Colonic mucosa (tissue), 4 donors: ENCODE measurements around the gene ABCB8. TPM values are rescaled to one million over a fixed set of nuclear protein-coding genes. Genes with fewer than 3 reads are reported as not detected.
A peak's percentile ranks its signal among the peaks of the same experiment; 100 is the strongest.

Source experiments
- DNase-seq: peaks from one replicate; pipeline ENCODE4 v3.0.0-alpha.2; 2020
- H3K27ac ChIP-seq: fragments of 200-600 bp; one replicate; pipeline ENCODE4 v1.8.0; 2021
- H3K27me3 ChIP-seq: fragments of 200-600 bp; one replicate; pipeline ENCODE4 v1.8.0; 2021
- H3K36me3 ChIP-seq: fragments of 200-600 bp; one replicate; pipeline ENCODE4 v1.8.0; 2021
- H3K4me1 ChIP-seq: fragments of 200-600 bp; one replicate; pipeline ENCODE4 v1.8.0; 2021; ENCODE audit warnings: mild to moderate bottlenecking
- H3K4me3 ChIP-seq: fragments of 200-600 bp; one replicate; pipeline ENCODE4 v1.8.0; 2021
- H3K9ac ChIP-seq, 2 donors: one replicate each; pipeline ENCODE4 v1.7.0; 2013; ENCODE audit warnings: control low read depth in 2 of 2, low read depth in 2 of 2, low read length in 2 of 2
- H3K9me3 ChIP-seq: fragments of 200-600 bp; one replicate; pipeline ENCODE4 v1.8.0; 2021
- intact Hi-C: fragments of 100-400 bp; cut with DNase I; formaldehyde crosslinking; loops from one replicate; pipeline ENCODE4 v1.14.1; 2022
- total RNA-seq, 2 donors: library from RNA; stranded (reverse); fragmentation: NEBNext Ultra II Directional in 1 of 2; extraction: Animal tissue kit (Norgen Biotek cat#: 25700) in 1 of 2; gene quantifications; one replicate each; pipeline ENCODE4 v1.2.1, GENCODE V29; 2021
- TF ChIP-seq, protein P1 (sequence below): fragments of 200-600 bp; IDR thresholded peaks from one replicate; pipeline ENCODE4 v1.8.0; 2022; ENCODE audit warnings: antibody characterized with exemption, mild to moderate bottlenecking
- donor health status: healthy.
- donor health status: DM: no; HTN: no; CAD: no.
- donor health status: DM: no; HTN: no; CAD: no.

Gene ABCB8
- total RNA-seq, 2 donors from 2014 or later: 26.7 to 59.5 TPM

- peaks cover 13% of the 10 kb centered on the region for H3K36me3 ChIP-seq
- no peak for DNase-seq
- TF ChIP-seq, protein P1, sequence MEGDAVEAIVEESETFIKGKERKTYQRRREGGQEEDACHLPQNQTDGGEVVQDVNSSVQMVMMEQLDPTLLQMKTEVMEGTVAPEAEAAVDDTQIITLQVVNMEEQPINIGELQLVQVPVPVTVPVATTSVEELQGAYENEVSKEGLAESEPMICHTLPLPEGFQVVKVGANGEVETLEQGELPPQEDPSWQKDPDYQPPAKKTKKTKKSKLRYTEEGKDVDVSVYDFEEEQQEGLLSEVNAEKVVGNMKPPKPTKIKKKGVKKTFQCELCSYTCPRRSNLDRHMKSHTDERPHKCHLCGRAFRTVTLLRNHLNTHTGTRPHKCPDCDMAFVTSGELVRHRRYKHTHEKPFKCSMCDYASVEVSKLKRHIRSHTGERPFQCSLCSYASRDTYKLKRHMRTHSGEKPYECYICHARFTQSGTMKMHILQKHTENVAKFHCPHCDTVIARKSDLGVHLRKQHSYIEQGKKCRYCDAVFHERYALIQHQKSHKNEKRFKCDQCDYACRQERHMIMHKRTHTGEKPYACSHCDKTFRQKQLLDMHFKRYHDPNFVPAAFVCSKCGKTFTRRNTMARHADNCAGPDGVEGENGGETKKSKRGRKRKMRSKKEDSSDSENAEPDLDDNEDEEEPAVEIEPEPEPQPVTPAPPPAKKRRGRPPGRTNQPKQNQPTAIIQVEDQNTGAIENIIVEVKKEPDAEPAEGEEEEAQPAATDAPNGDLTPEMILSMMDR: no peak
These were observed 49.5 kb downstream of the ABCB8 start for GRCh38 chr7:151077705-151078232.

DNA sequence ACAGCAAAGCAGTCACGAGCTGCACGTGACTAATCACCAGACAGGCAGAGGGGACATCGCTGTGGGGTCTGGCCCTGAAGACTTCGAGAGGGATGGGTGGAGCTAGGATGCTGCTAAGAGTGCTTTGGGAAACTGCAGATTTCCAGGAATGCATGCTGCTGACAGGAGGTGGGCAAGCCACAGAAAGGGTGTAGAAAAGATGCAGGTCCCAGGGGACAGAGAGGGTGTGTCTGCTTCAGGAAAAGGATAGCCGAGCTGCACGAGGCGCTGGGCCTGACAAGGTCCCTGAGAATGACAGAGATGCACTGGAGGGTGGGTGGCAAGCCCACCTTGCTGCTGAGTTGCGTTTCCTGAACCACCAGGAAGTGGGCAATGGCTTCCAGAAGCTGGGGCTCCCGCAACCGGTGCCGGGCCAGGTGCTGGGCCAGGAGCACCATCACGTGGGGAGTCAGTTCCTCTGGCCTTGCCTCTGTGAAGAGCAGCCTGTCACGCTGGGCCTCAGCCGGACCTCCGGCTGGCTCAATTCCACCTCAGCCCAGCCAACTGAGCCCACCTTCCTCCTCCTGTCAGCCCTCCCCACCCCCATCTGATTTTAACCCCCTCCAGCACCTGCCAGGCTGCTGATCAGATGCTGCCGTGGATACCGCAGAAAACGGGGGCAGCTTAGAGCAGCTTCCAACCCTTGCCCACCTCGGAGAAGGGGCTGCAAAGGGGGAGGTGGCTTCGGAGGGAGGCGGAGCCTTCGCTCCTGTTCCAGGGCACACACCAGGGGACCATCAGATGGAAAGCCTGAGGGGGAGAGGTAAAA is 50.2 kb downstream of the ABCB8 start:
- intact Hi-C loops: no loop called here
- no peak for DNase-seq

More at GRCh38 chr7:151077705-151078232, 49.5 kb downstream of the ABCB8 start:
- no peaks in the 10 kb centered on the region for H3K9me3 ChIP-seq
- H3K27me3 ChIP-seq: no peaks in the 10 kb centered on the region
- H3K9ac ChIP-seq: no peak overlapping the region
- H3K4me3 ChIP-seq: no peak overlapping the region
- no peak overlapping the region for H3K27ac ChIP-seq
- intact Hi-C loops: no loop called here
- H3K4me1 ChIP-seq: peaks cover 22% of the 10 kb centered on the region

GRCh38 chr7:151079199-151079910 is 51.1 kb downstream of the ABCB8 start:
- intact Hi-C loops: no loop called here
- H3K36me3 ChIP-seq: peaks cover 8% of the 10 kb centered on the region
- no peaks in the 10 kb centered on the region for H3K27me3 ChIP-seq
- H3K4me3 ChIP-seq: peak overlapping the region; percentile 83
- H3K9ac ChIP-seq: peak overlapping the region; percentile 85 to 95
- H3K4me1 ChIP-seq: peaks cover 22% of the 10 kb centered on the region
- no peak overlapping the region for H3K27ac ChIP-seq
- no peaks in the 10 kb centered on the region for H3K9me3 ChIP-seq
- no peak for DNase-seq
- TF ChIP-seq, protein P1: no peak

More for the DNA sequence above, 50.2 kb downstream of the ABCB8 start:
- H3K27ac ChIP-seq: no peak overlapping the region
- no peak overlapping the region for H3K4me3 ChIP-seq
- no peaks in the 10 kb centered on the region for H3K27me3 ChIP-seq
- peaks cover 22% of the 10 kb centered on the region for H3K4me1 ChIP-seq
- TF ChIP-seq, protein P1: no peak
- H3K36me3 ChIP-seq: peaks cover 12% of the 10 kb centered on the region
- peak overlapping the region in 1 of 2 donors; percentile 21 for H3K9ac ChIP-seq
- no peaks in the 10 kb centered on the region for H3K9me3 ChIP-seq

GRCh38 chr7:151080067-151080521 is 51.8 kb downstream of the ABCB8 start:
- TF ChIP-seq, protein P1: no peak
- Histone ChIP-seq H3K9ac (peak overlapping the region; percentile 85 to 95), H3K9me3 (no peaks in the 10 kb centered on the region), H3K4me1 (peaks cover 22% of the 10 kb centered on the region), H3K27me3 (no peaks in the 10 kb centered on the region), H3K36me3 (peaks cover 3% of the 10 kb centered on the region), H3K4me3 (peak overlapping the region; percentile 83), H3K27ac (peak overlapping the region; percentile 94)
- intact Hi-C loops: no loop called here
- peak; percentile 46 for DNase-seq

GRCh38 chr7:151080522-151081169 is 52.4 kb downstream of the ABCB8 start, which contains the start of gene FASTK:
FASTK (minus strand) TSS chr7:151080809; CDS start chr7:151080766, 43 bp downstream.
- no peaks in the 10 kb centered on the region for H3K27me3 ChIP-seq
- H3K4me1 ChIP-seq: peaks cover 22% of the 10 kb centered on the region
- TF ChIP-seq, protein P1: no peak
- H3K27ac ChIP-seq: peak within 1 kb of the TSS; percentile 94
- intact Hi-C loops: no loop called here
- peak within 1 kb of the TSS; percentile 85 to 95 for H3K9ac ChIP-seq
- no peaks in the 10 kb centered on the region for H3K36me3 ChIP-seq
- peak; percentile 94 for DNase-seq
- peak within 1 kb of the TSS; percentile 83 for H3K4me3 ChIP-seq
- H3K9me3 ChIP-seq: no peaks in the 10 kb centered on the region
